H7 (cell line): Measurements from ENCODE around the gene ADD3. TPM values are rescaled to one million over a fixed set of nuclear protein-coding genes. Genes with fewer than 3 reads are reported as not detected.
A peak's percentile ranks its signal among the peaks of the same experiment; 100 is the strongest.

ENCODE experiments used
- DNase-seq: peaks from one replicate; pipeline ENCODE4 v3.0.0; 2012
- H3K27me3 ChIP-seq: 2 replicates; pipeline ENCODE4 v1.6.0; 2011; ENCODE audit warnings: mild to moderate bottlenecking, low read length; ENCODE audit not compliant: control insufficient read depth, insufficient read depth
- H3K36me3 ChIP-seq: replicated peaks from 2 replicates; pipeline ENCODE4 v1.5.1; 2011; ENCODE audit warnings: low read length; ENCODE audit not compliant: control insufficient read depth, insufficient read depth
- H3K4me3 ChIP-seq: 2 replicates; pipeline ENCODE4 v1.5.1; 2011; ENCODE audit warnings: low read depth, mild to moderate bottlenecking, control low read depth, low read length, moderate library complexity; ENCODE audit not compliant: insufficient read depth
- total RNA-seq: library from RNA; depleted of rRNA; stranded (reverse); fragments of >200 nt; shearing (Covaris generic); gene quantifications from 2 replicates; pipeline ENCODE4 v1.2.3, GENCODE V29; 2014; rRNA removed

Gene ADD3, protein sequence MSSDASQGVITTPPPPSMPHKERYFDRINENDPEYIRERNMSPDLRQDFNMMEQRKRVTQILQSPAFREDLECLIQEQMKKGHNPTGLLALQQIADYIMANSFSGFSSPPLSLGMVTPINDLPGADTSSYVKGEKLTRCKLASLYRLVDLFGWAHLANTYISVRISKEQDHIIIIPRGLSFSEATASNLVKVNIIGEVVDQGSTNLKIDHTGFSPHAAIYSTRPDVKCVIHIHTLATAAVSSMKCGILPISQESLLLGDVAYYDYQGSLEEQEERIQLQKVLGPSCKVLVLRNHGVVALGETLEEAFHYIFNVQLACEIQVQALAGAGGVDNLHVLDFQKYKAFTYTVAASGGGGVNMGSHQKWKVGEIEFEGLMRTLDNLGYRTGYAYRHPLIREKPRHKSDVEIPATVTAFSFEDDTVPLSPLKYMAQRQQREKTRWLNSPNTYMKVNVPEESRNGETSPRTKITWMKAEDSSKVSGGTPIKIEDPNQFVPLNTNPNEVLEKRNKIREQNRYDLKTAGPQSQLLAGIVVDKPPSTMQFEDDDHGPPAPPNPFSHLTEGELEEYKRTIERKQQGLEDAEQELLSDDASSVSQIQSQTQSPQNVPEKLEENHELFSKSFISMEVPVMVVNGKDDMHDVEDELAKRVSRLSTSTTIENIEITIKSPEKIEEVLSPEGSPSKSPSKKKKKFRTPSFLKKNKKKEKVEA
- total RNA-seq: 82.4 and 104 TPM in 2 replicates

DNA sequence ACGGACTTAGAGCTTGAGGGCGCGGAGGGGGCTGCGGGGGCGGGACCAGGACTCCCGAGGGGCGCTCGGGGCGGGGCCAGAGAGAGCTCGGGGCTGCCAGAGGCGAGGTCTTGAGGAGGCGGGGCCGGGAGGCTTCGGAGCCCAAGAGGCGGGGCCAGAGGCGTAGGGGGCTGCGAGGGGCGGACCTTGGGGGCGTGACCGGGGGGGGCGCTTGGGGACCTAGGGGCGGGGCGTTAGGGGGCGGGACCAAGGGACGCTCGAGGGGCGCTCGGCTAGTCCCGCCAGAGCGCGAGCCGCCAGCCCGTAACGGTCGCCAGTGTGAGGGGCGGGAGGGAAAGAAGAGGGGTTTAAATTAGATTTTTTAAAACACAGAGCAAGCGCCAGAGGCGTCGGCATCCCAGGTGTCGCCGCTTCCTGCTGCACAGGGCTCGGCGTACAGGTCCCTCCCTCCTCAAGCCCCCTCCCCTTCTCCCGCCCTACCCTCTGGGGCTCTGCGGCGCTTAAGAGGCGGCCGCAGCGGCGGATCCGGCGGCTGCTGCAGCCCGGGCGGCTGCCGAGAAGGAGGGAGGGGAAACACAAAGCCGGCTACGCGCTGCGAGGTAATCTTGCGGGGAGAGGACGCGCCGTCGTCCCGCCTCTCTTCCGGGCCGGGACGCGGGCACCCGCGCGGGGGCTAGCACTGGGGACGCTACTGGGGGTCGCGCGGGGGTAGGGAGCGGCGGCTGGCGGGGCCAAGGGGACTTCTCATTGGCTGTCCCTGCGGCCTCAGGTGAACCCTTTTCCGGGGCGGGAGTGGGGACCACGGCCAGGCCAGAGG lies at the start of gene ADD3:
Gene ADD3 (plus strand): TSS at position 284 of the 817 bp plus-strand sequence. CDS start 92,670 bp downstream, outside the sequence.
- no peaks in the 10 kb centered on the region for H3K27me3 ChIP-seq
- DNase-seq: peak; percentile 99
- peak within 1 kb of the TSS; percentile 76 for H3K4me3 ChIP-seq
- H3K36me3 ChIP-seq: no peaks in the 10 kb centered on the region

GRCh38 chr10:109958059-109958458 lies 49.7 kb upstream of the ADD3 start:
- Histone ChIP-seq H3K4me3 (no peak overlapping the region), H3K27me3 (no peaks in the 10 kb centered on the region), H3K36me3 (no peaks in the 10 kb centered on the region)
- DNase-seq: no peak

DNA sequence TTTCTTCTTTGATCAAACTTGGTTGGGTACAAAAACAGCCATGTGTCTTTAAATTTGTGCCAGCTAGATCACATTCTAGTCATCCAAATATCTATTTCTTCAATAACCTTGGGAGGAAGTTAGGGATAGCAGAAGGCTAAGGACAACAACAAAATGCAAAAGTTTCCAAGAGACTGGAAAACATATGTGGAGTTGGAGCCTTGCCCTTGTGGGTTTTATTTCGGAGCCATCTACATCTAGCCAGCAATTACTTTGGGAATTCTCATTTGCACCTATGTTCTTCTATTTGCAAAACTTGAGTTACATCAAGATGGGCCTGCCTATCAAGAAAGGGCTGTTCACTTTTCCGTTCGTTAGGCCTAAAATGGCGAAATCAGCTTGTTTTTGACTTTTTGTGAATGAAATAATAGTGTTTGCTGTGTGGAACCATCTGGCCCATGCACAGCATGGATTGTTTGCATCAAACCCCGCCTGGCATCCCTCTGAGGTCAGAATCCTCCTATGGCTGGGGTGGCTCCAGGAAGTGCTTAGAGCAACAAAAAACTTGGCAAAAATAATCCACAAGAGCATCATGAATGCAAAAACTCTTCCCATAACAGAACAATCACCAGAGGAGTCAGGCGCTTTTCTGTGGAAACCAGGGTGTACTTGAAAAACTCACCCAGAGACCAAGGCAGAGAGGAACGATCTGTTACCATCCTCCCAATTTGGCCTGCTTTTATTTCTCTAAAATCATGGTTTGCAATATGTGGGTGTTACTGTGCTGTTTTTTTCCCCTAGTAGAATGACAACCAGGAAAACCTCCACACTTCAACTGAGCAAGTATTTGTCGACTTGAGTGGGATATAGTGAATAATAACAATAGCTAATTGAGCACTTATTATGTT lies 48.3 kb upstream of the ADD3 start:
- H3K4me3 ChIP-seq: no peak overlapping the region
- no peaks in the 10 kb centered on the region for H3K27me3 ChIP-seq
- DNase-seq: no peak
- H3K36me3 ChIP-seq: no peaks in the 10 kb centered on the region

GRCh38 chr10:109960682-109961081 lies 47.1 kb upstream of the ADD3 start:
- Histone ChIP-seq H3K36me3 (no peaks in the 10 kb centered on the region), H3K27me3 (no peaks in the 10 kb centered on the region), H3K4me3 (no peak overlapping the region)
- peak; percentile 40 for DNase-seq

DNA sequence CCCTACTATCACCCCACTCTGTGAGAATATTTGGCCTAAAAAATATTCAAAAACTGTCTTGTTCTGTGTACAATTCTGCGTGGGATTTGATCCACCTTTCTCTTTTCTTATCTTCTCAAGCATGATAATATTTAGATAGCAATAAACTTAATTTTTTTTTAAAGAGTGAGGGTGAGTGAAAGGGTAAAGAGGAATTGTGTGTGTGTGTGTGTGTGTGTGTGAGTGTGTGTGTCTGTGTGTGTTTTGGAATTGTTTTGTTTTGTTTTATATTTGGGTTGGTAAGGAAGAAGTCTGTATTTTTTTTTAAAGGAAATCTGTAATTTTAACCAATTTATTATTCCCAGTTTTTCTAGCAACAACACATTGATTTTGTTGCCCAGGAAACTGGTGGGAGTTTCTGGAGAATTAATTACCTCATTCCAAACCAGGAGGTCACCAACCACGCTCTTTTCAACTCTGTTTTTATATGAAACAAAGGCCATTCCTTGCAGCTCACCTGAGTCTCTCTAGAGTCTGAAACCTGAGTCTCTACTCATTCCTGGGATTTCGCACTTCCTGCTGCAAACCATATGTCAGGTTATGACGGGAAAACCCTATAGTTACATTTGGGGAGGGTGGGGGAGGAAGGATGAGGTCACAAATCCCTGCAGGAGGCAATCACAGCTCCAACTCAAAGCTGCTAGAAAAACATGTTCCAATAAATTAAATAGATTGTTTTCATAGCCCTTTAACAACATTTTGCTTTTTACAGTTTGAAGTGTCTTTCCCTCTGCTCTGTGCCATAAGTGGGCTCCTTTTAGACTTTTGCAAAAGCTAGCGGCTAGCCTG lies 46.4 kb upstream of the ADD3 start:
- DNase-seq: peak; percentile 63
- no peaks in the 10 kb centered on the region for H3K36me3 ChIP-seq
- no peak overlapping the region for H3K4me3 ChIP-seq
- no peaks in the 10 kb centered on the region for H3K27me3 ChIP-seq

DNA sequence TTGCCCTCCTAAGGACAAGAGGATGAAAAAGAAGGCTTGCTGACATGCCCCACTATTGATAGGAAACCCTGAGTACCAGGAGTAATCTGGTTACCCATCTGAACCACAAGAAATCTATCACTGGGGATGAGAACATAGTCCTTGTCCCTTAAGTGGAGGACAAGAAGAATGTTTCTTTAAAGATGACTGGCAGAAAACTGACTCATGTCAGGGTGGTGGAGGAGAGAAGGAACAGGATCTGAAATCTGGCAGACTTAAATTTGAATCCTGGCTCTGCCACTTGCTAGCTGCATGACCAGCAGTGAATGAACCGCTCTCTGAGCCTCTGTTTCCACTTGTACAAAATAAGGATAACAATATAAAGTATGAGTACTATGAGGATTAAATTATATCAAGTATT lies 45.5 kb upstream of the ADD3 start:
- H3K36me3 ChIP-seq: no peaks in the 10 kb centered on the region
- H3K27me3 ChIP-seq: no peaks in the 10 kb centered on the region
- no peak overlapping the region for H3K4me3 ChIP-seq
- DNase-seq: no peak

- no peak overlapping the region for H3K4me3 ChIP-seq
- no peaks in the 10 kb centered on the region for H3K27me3 ChIP-seq
- no peak for DNase-seq
- H3K36me3 ChIP-seq: no peaks in the 10 kb centered on the region
Measured at GRCh38 chr10:109963439-109963838, 44.3 kb upstream of the ADD3 start.

GRCh38 chr10:109964318-109964717 lies 43.5 kb upstream of the ADD3 start:
- no peak for DNase-seq
- no peaks in the 10 kb centered on the region for H3K36me3 ChIP-seq
- no peaks in the 10 kb centered on the region for H3K27me3 ChIP-seq
- H3K4me3 ChIP-seq: no peak overlapping the region

GRCh38 chr10:109966961-109967738 lies 40.6 kb upstream of the ADD3 start:
- peak; percentile 32 for DNase-seq
- Histone ChIP-seq H3K36me3 (no peaks in the 10 kb centered on the region), H3K4me3 (no peak overlapping the region), H3K27me3 (no peaks in the 10 kb centered on the region)

DNA sequence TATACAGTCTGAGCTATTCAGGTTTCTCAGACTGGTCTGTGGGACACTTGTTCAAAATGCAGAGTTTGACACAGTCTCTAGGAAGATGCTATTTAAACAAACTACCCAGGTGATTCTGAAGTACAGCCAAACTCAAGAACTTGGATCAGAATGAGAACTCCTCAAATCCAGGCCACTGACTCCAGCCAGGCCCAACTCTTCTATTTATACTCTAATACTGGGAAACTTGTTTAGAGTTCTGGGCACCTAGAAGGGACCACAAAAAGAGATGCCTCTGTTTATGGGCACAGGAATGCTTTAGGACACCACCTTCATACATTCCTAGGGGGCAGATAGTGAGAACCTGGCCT lies 40.1 kb upstream of the ADD3 start:
- H3K27me3 ChIP-seq: no peaks in the 10 kb centered on the region
- no peak for DNase-seq
- no peak overlapping the region for H3K4me3 ChIP-seq
- no peaks in the 10 kb centered on the region for H3K36me3 ChIP-seq

DNA sequence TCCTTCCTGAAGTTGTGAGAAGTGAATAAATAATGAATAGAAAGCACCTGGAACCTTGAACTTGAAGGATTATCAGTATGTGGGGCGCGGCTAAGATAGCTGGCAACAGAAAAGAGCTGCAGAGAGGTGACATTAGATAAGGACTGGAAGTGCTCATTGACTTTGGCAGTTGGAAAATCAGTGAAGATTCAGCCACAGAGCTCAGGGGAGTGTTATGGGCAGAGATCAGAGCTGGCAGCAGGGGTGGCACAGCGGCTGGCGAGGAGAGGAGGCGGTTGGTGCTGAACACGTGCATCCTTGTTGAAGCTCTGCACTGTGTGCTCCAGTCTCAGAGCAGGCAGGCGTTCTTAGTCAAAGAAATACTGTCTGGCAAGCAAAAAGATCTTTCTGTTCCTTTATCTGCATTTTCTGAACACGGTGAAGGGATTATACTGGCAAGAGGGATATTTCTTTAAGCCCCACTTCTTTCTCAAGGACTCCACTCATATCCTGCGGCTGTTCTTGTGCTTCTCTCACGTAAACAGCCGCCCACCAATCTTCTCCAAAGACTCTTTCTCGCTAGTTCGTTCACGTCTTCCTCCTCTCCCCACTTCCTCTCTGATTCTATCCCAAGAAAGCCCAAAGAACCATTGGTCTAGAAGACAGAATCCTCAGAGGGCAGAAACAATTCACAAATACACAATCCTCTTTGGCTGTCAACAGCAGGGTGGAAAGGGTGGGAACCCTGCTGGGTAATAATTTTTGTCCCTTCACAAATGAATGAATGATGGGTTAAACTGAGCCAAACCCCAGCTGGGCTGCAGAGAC lies 38.6 kb upstream of the ADD3 start:
- H3K36me3 ChIP-seq: no peaks in the 10 kb centered on the region
- H3K27me3 ChIP-seq: no peaks in the 10 kb centered on the region
- DNase-seq: no peak
- no peak overlapping the region for H3K4me3 ChIP-seq

- no peaks in the 10 kb centered on the region for H3K36me3 ChIP-seq
Measured at GRCh38 chr10:109969760-109970346, 37.9 kb upstream of the ADD3 start.

More at GRCh38 chr10:109969760-109970346, 37.9 kb upstream of the ADD3 start:
- no peak for DNase-seq
- H3K27me3 ChIP-seq: no peaks in the 10 kb centered on the region
- H3K4me3 ChIP-seq: no peak overlapping the region
